Esophagus squamous epithelium (tissue), 5 donors: Measurements from ENCODE around the gene LIN52. TPM values are rescaled to one million over a fixed set of nuclear protein-coding genes. Genes with fewer than 3 reads are reported as not detected.

Experiments
- DNase-seq: peaks from one replicate; lab custom pipeline; 2025; lab: John Stamatoyannopoulos, UW
- H3K27ac ChIP-seq, 4 donors: fragments of 200-600 bp; sonication (generic); one replicate each; pipeline ENCODE4 v1.5.1; 2016 to 2019; ENCODE audit warnings: mild to moderate bottlenecking in 1 of 4
- H3K27me3 ChIP-seq, 4 donors: fragments of 200-600 bp; sonication (generic); 1 replicate in 3 of 4; 2 replicates in 1 of 4; pipeline versions ENCODE4 v1.5.1 to v1.6.0; 2017 to 2021; ENCODE audit warnings: antibody characterized with exemption in 1 of 4
- H3K36me3 ChIP-seq, 3 donors: fragments of 200-600 bp; sonication (generic); one replicate each; pipeline ENCODE4 v1.5.1; 2016 to 2019
- H3K4me1 ChIP-seq, 3 donors: fragments of 200-600 bp; sonication (generic); one replicate each; pipeline ENCODE4 v1.5.1; 2017 to 2019
- H3K4me3 ChIP-seq, 4 donors: fragments of 200-600 bp; sonication (generic); 1 replicate in 3 of 4; 2 replicates in 1 of 4; pipeline ENCODE4 v1.5.1; 2016 to 2019; ENCODE audit warnings: mild to moderate bottlenecking in 2 of 4, moderate library complexity in 1 of 4
- H3K9me3 ChIP-seq, 3 donors: fragments of 200-600 bp; sonication (generic); one replicate each; pipeline ENCODE4 v1.5.1; 2016 to 2019
- POLR2A ChIP-seq, 4 donors: fragments of 450-650 bp; IDR thresholded peaks; one replicate each; pipeline ENCODE4 v1.6.1; 2017; ENCODE audit warnings: antibody characterized with exemption in 4 of 4, mild to moderate bottlenecking in 4 of 4, moderate library complexity in 3 of 4
- WGBS, 2 donors: methylation state at CpG; one replicate each; pipeline ENCODE4 v1.1.5; 2018; 5-methylcytosine and 5-hydroxymethylcytosine counted together
- intact Hi-C: fragments of 100-400 bp; cut with DNase I; formaldehyde crosslinking; loops from one replicate; pipeline ENCODE4 v1.15.0; 2022
- total RNA-seq, 4 donors: library from RNA; depleted of rRNA; stranded (reverse); fragments of >200 nt; gene quantifications; one replicate each; pipeline ENCODE4 v1.1.0, GENCODE V29; 2016
- TF ChIP-seq, protein P1 (sequence below), 6 experiments: fragments of 450-650 bp in 4 of 6; fragments of 200-600 bp in 2 of 6; sonication (generic) in 2 of 6; IDR thresholded peaks; one replicate each; pipeline ENCODE4 v1.5.1; 2016 to 2019; ENCODE audit warnings: antibody characterized with exemption in 6 of 6, mild to moderate bottlenecking in 4 of 6, moderate library complexity in 4 of 6
- donor health status: DM: yes; HTN: yes; CAD: no.

The LIN52 gene
- total RNA-seq, 4 donors from 2014 or later: 2.4 to 8.9 (median 6.1) TPM

DNA sequence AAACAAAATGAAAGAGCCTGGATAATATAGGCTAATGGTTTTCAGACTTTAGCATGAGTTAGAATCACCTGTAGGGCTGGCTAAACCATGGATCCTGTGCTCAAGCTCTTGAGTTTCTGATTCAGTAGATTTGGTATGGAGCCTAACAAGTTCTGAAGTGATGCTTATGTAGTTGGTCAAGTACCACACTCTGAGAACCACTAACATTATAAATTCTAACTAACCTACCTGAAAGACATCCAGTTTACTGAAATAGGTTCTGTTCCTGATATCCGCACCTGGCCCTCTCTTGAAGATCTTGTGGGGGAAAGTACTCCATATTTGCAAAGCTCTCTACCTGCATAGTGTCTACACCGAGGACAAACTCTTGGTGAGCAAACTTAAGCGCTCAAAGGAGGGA is 95.1 kb downstream of the LIN52 start:
- H3K27ac ChIP-seq: no peak overlapping the region
- no peaks in the 10 kb centered on the region for H3K4me1 ChIP-seq
- TF ChIP-seq POLR2A (IDR thresholded peaks at IDR 0.05): no peak
- TF ChIP-seq, protein P1, sequence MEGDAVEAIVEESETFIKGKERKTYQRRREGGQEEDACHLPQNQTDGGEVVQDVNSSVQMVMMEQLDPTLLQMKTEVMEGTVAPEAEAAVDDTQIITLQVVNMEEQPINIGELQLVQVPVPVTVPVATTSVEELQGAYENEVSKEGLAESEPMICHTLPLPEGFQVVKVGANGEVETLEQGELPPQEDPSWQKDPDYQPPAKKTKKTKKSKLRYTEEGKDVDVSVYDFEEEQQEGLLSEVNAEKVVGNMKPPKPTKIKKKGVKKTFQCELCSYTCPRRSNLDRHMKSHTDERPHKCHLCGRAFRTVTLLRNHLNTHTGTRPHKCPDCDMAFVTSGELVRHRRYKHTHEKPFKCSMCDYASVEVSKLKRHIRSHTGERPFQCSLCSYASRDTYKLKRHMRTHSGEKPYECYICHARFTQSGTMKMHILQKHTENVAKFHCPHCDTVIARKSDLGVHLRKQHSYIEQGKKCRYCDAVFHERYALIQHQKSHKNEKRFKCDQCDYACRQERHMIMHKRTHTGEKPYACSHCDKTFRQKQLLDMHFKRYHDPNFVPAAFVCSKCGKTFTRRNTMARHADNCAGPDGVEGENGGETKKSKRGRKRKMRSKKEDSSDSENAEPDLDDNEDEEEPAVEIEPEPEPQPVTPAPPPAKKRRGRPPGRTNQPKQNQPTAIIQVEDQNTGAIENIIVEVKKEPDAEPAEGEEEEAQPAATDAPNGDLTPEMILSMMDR (IDR thresholded peaks at IDR 0.05): no peak
- DNase-seq: no peak
- no peak overlapping the region for H3K4me3 ChIP-seq
- WGBS, 2 donors: 67 to 100% methylated on average over 3 of the region's 3 CpGs
- H3K27me3 ChIP-seq: no peaks in the 10 kb centered on the region
- no peaks in the 10 kb centered on the region for H3K9me3 ChIP-seq
- H3K36me3 ChIP-seq: no peaks in the 10 kb centered on the region
- intact Hi-C loops: no loop called here

DNA sequence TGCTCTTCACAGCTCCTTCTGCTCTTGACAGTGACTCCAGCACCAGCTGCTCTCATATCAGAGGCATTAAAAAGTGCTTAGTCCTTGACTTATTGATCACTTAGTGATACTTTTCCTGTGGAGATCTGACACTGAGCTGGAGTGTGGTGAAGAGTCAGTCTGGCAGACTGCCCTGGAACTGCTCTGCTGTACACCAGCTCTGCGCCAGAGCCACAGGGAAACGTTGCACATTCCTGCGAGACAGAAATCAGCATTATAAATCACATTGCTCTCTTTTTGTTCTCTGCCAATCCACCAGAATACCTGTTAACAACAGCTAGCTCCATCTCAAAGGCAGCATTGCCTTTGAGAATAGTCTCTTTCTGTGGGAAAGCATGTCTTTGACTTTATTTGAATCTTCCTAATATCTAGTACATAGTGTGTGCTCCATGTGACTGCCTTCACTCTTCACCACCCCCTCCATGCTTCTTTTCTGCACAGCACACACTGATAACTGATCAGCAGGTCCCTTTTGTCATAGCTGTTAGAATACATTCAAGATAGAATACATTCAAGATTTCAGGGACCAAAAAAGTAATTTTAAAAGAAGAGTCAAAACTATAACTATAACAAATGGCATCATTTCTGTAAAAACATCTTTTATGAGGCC is 106.3 kb downstream of the LIN52 start:
- Histone ChIP-seq H3K4me1 (no peaks in the 10 kb centered on the region), H3K4me3 (no peak overlapping the region), H3K27ac (no peak overlapping the region), H3K9me3 (no peaks in the 10 kb centered on the region), H3K27me3 (no peaks in the 10 kb centered on the region), H3K36me3 (peaks cover 0 to 9% (median 0%) of the 10 kb centered on the region in 3 donors)
- TF ChIP-seq POLR2A (IDR thresholded peaks at IDR 0.05): no peak
- TF ChIP-seq, protein P1 (IDR thresholded peaks at IDR 0.05): no peak
- intact Hi-C loops: no loop called here
- DNase-seq: no peak
- WGBS, 2 donors: 70 to 75% methylated on average over 2 to 3 of the region's 3 CpGs

DNA sequence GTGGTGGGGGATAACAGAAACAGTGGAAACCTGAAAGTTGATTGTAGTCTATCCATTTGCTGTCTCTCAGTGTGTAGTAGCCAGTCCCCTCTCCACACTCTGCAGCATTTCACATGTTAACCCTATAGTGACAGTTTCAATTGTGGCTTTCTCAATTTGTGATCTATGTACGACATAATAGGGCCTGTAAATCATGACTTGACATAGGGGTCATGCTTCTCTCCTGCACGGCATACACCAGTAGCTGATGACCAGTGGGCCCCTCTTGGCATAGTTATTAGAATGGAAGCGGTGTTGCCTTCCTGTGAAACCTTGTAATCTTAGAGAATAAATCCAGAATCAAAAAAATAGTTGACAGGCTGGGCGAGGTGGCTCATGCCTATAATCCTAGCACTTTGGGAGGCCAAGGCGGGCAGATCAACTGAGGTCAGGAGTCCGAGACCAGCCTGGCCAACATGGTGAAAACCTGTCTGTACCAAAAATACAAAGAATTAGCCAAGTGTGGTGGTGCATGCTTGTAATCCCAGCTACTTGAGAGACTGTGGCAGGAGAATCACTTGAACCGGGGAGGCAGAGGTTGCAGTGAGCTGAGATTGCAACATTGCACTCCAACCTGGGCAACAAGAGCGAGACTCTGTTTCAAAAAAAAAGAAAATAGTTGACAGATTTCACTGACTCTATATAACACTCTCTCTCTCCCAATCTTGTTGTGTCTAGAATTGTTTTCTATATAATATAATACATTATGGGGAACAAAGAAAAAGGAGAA is 109.9 kb downstream of the LIN52 start:
- H3K4me3 ChIP-seq: no peak overlapping the region
- H3K4me1 ChIP-seq: no peaks in the 10 kb centered on the region
- no peaks in the 10 kb centered on the region for H3K9me3 ChIP-seq
- 91 to 93% methylated on average over 8 of the region's 8 CpGs for WGBS, 2 donors
- no peak overlapping the region for H3K27ac ChIP-seq
- H3K27me3 ChIP-seq: no peaks in the 10 kb centered on the region
- no peak for DNase-seq
- intact Hi-C loops: no loop called here
- TF ChIP-seq, protein P1 (IDR thresholded peaks at IDR 0.05): no peak
- TF ChIP-seq POLR2A (IDR thresholded peaks at IDR 0.05): no peak
- peaks cover 0 to 20% (median 0%) of the 10 kb centered on the region in 3 donors for H3K36me3 ChIP-seq

DNA sequence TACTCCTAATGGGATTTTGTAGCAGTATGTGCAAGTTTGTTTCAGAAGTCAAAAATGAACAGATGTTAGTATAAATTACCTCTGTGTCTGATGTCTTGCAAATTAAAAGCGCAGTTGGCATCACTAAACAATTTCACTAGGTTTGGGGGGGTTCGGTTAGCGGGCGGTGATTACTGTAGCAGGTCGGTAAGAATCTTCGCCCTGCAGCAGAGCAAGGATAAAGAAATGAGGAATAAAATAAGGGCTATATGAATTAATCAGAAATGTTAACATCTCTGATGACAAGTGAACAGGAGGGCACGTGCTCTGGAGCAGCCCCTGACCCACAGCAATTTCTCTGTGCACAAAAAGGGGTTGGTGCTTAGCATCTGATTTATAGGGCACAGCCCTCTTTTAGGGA is 110.9 kb downstream of the LIN52 start:
- intact Hi-C loops: no loop called here
- no peaks in the 10 kb centered on the region for H3K9me3 ChIP-seq
- H3K27ac ChIP-seq: no peak overlapping the region
- WGBS, 2 donors: 91% methylated on average over 7 of the region's 7 CpGs
- no peak for DNase-seq
- no peaks in the 10 kb centered on the region for H3K4me1 ChIP-seq
- H3K36me3 ChIP-seq: peaks cover 0 to 20% (median 0%) of the 10 kb centered on the region in 3 donors
- TF ChIP-seq, protein P1 (IDR thresholded peaks at IDR 0.05): no peak
- no peak for TF ChIP-seq POLR2A (IDR thresholded peaks at IDR 0.05)
- H3K27me3 ChIP-seq: no peaks in the 10 kb centered on the region
- H3K4me3 ChIP-seq: no peak overlapping the region
